GM19463 (cell line): ENCODE results near the gene MAP2K1.
"Not testable (repeated sequence)": the region's sequence is repeated elsewhere in the genome, so short reads cannot be mapped to it uniquely, and the experiment has no call there.

ENCODE experiments used
- ATAC-seq: cut with Tn5 transposase; IDR thresholded peaks from one replicate; pipeline ENCODE4 v1.9.1; 2021; ENCODE audit warnings: mild to moderate bottlenecking, moderate library complexity; ENCODE audit not compliant: unreplicated experiment

The MAP2K1 gene

GRCh38 chr15:66423149-66423548 lies 36.4 kb downstream of the MAP2K1 start:
- no peak for ATAC-seq

DNA sequence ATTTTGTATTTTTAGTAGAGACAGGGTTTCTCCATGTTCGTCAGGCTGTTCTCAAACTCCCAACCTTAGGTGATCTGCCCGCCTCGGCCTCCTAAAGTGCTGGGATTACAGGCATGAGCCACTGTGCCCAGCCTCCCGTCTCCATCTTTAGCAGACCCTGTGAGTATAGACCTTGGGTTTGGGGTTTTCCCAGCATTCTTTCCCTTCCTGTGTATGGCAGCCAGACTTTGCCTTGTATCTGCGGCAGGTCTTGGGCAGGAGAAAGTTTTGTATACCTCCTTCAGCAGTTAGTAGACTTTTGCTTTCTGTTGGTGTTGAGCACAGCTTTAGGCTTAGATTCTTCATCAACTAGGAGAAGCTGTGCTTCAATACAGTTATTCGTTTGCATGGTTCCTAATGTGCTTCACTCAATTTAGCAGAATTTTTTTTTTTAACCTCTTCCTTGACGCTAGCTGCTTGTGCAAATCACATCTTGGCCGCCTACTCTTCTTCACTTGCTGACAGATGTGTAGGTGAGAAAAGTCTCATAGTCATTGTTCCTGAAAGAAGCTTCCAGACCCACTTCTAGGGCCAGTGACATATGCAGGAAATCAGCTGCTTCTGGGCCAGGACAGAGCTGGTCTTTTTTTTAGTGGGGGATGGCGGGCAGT lies 38.4 kb downstream of the MAP2K1 start:
- no peak for ATAC-seq

GRCh38 chr15:66425837-66426236 lies 39.1 kb downstream of the MAP2K1 start:
- no peak for ATAC-seq

DNA sequence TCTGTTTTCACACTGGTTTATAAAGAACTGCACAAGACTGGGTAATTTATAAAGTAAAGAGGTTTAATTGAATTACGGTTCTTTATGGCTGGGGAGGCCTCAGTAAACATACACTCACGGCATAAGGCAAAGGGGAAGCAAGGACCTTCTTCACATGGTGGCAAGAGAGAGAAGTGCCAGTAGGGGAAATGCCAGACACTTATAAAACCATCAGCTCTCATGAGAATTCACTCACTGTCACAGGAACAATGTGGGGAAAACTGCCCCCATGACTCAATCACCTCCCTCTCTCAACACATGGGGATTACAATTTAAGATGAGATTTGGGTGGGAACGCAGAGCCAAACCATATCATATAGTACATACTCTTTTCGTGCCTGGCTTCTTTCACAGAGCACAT lies 42.4 kb downstream of the MAP2K1 start:
- no peak for ATAC-seq

GRCh38 chr15:66429546-66429945 lies 42.8 kb downstream of the MAP2K1 start:
- ATAC-seq = no peak

DNA sequence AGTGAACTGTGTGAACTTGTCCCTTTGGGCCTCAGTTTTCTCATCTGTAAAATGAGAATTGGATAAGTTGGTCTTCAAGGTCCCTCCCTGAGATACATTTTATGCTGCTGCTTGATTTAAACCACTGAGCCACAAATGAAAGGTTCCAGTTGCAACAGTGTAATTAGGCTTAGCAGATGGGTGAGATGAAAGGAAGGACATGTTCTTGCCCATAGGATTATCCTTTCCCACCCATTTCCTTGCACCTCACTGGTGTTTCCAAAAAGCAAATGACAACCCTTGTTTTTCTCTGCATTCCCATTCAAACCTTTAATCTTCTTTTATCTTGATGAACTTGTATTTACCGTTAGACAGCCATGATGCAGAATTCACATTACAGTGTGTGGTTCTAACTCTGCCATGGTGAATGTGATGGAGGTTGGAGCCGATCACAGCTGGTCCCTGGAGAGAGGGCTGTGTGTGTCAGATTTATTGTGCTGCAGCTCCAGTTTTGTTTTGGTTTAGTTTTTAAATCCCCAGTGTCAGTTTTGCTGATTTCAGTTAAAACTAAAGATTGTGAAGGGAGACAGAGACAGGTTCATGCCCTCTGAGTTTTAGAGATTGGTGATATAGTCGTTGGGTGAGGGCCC lies 44.0 kb downstream of the MAP2K1 start:
- no peak for ATAC-seq

- ATAC-seq = no peak
Observed at GRCh38 chr15:66433726-66434125, 47.0 kb downstream of the MAP2K1 start.

GRCh38 chr15:66440501-66440900 lies 53.8 kb downstream of the MAP2K1 start:
- no peak for ATAC-seq

- no peak for ATAC-seq
Observed at GRCh38 chr15:66452420-66452819, 65.7 kb downstream of the MAP2K1 start.

GRCh38 chr15:66452971-66453580 lies 66.4 kb downstream of the MAP2K1 start:
- ATAC-seq = no peak

DNA sequence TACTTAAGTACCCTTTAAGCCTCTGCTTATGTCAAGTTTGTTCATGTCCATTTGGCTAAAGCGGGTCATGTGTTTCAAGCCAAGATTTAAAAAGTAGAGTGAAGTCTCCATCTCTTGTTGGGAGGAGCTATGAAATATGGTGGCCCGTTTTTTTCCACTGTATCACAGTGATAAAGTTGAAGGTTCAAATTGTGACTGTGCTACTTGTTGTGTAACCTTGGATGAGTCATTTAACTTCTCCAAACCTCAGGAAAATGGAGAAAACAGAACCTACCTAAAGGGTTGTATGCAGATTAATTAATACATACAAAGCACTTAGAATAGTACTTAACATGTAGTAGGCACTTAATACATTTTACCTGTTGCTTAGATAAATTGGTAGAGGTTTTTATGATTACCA lies 67.4 kb downstream of the MAP2K1 start:
- no peak for ATAC-seq

GRCh38 chr15:66456211-66456610 lies 69.5 kb downstream of the MAP2K1 start:
- ATAC-seq = no peak

- no peak for ATAC-seq
Observed at GRCh38 chr15:66459818-66460615, 73.3 kb downstream of the MAP2K1 start.

DNA sequence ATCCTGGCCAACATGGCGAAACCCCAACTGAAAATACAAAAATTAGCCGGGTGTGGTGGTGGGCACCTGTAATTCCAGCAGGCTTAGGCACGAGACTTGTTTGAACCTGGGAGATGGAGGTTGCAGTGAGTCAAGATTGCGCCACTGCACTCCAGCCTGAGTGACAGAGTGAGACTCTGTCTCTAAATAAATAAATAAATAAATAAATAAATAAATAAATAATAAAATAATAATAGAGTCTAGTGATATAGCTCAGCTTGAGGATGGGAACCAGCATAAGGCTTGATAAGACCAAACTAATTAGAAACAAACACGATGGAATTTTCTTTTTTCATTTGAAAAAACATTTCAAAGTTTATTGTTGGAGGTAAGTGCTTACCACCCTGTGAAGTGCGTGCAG lies 74.6 kb downstream of the MAP2K1 start:
- ATAC-seq = not testable (repeated sequence)

DNA sequence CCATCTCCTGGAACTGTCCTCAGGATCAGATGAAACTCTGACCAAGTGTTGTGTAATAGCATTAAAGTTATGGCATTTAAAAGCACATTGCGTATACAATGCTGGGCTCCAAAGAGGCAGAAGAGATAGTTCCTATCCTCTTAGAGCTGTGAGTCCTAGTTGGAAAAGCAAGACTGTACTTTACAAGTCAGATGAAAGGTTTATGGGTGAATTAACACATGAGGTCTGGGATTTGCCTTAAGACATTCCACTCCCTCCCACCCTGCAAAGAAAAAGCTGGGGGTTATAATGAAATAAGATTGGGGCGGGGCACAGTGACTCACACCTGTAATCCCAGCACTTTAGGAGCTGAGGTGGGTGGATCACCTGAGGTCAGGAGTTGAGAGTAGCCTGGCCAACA lies 75.2 kb downstream of the MAP2K1 start:
- ATAC-seq = no peak

DNA sequence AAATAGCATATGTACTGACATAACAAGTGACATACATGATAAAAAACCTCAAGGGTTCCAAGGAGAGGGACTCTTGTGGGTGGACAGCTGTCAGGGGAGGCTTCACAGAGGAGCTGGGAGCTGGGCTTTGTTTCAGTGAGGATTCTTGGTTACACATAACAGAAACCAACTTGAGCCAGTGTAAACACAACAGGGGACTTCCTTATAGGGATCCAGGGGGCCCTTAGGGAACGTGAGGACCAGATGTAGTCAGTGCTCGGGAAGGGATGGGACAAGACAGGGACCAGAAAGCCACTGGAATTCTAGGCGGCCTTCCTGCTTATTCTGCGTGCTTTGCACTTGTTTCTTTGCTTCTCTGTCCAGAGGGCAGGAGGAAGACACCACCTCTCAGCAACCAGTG lies 75.9 kb downstream of the MAP2K1 start:
- ATAC-seq = no peak

- ATAC-seq = not testable (repeated sequence)
Observed at GRCh38 chr15:66465294-66465693, 78.6 kb downstream of the MAP2K1 start.

GRCh38 chr15:66467162-66468040 lies 80.7 kb downstream of the MAP2K1 start:
- not testable (repeated sequence) for ATAC-seq

DNA sequence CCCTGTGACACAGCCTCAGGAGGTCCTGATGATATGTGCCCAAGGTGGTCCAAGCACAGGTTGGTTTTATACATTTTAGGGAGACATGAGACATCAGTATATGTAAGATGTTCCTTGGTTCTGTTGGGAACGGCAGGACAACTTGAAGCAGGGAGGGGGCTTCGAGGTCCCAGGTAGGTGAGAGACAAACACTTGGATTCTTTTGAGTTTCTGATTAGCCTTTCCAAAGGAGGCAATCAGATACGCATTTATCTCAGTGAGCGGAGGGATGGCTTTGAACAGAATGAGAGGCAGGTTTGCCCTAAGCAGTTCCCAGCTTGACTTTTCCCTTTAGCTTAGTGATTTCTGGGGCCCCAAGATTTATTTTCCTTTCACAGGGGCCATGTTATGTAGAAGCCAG lies 84.1 kb downstream of the MAP2K1 start:
- ATAC-seq = not testable (repeated sequence)

DNA sequence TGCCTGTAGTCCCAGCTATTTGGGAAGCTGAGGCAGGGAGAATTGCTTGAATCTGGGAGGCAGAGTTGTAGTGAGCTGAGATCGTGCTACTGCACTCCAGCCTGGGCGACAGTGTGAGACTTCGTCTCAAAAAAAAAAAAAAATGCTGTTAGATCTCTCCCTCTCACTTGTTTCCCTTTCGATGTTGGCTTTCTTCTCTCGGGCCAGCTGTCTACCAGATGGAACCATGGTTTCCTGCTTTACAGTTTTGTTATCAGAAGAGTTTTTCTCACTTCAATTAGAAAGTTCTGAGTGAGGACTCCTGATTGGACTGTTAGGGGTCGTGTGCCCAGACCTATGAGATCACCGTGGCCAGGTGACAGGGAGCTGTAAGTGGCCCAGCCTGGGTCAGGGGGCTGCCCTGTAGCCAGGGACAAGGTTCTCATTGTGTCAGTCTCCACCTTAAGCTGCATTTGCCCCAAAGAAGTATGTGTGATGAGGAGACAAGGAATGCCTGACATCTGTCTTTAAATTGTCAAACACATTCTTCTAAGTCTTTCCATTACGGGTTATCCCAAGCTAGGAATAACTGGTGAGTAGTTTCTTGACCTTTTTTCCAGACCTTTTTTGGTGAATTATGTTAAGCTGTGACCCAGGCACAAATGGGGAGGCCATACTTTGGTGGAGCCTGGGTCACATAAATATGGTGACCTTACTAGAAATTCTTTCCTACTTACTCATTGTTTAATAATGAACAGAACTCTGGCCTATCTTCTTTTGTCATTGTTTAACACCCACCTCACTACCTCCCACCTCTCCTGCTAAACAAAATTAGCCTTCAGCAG lies 85.7 kb downstream of the MAP2K1 start:
- ATAC-seq = peak; percentile 90
